Measurements from ENCODE around the gene PRICKLE4. TPM values are rescaled to one million over a fixed set of nuclear protein-coding genes. Genes with fewer than 3 reads are reported as not detected.

The PRICKLE4 gene
- total RNA-seq, 1 donor from 2014 or later: 15.5 TPM

GRCh38 chr6:41733707-41734665 is 46.6 kb upstream of the PRICKLE4 start:
- Histone ChIP-seq H3K9me3 (no peaks in the 10 kb centered on the region), H3K36me3 (no peaks in the 10 kb centered on the region), H3K4me3 (peak overlapping the region; percentile 92 to 93), H3K27ac (peak overlapping the region; percentile 90 to 99), H3K4me1 (peaks cover 0 to 30% of the 10 kb centered on the region in 2 donors), H3K27me3 (no peaks in the 10 kb centered on the region)
- DNase-seq (ENCODE audit: low spot score in 2 of 2): peak; percentile 39 to 83
- intact Hi-C loops (cut with DNase I): loop anchor here (1.0 to 10.0 kb wide), 3 partner anchors 21 to 659 kb away; partner anchors contain the start of genes FRS3, NFYA and OARD1
- no peak for TF ChIP-seq CTCF (IDR thresholded peaks at IDR 0.05)

- H3K4me1 ChIP-seq: peaks cover 0 to 30% of the 10 kb centered on the region in 2 donors
- TF ChIP-seq CTCF (IDR thresholded peaks at IDR 0.05): no peak
- no peaks in the 10 kb centered on the region for H3K36me3 ChIP-seq
- H3K4me3 ChIP-seq: peak overlapping the region; percentile 92 to 93
- intact Hi-C loops (cut with DNase I): loop anchor here (1.0 to 10.0 kb wide), 6 partner anchors 12 to 827 kb away; partner anchors contain the start of genes FRS3, NFYA, OARD1 and TOMM6
- H3K9me3 ChIP-seq: no peaks in the 10 kb centered on the region
- H3K27ac ChIP-seq: peak overlapping the region; percentile 90 to 99
- H3K27me3 ChIP-seq: no peaks in the 10 kb centered on the region
- DNase-seq (ENCODE audit: low spot score in 2 of 2): peak; percentile 35 to 89
Measured at GRCh38 chr6:41734666-41735426, 45.7 kb upstream of the PRICKLE4 start.

- Histone ChIP-seq H3K36me3 (no peaks in the 10 kb centered on the region), H3K27ac (peak within 1 kb of the TSS; percentile 90 to 99), H3K4me3 (peak within 1 kb of the TSS; percentile 92 to 93), H3K9me3 (no peaks in the 10 kb centered on the region), H3K27me3 (no peaks in the 10 kb centered on the region), H3K4me1 (peaks cover 0 to 27% of the 10 kb centered on the region in 2 donors)
- peak; percentile 77 to 97 for DNase-seq (ENCODE audit: low spot score in 2 of 2)
- TF ChIP-seq CTCF (IDR thresholded peaks at IDR 0.05): peak; percentile 86 to 99 (median 86)
- intact Hi-C loops (cut with DNase I): loop anchor here (1.0 to 10.0 kb wide), 6 partner anchors 12 to 827 kb away; partner anchors contain the start of genes FRS3, NFYA, OARD1 and TOMM6
Measured at GRCh38 chr6:41735427-41736185, 45.0 kb upstream of the PRICKLE4 start, which contains the start of gene TFEB. TFEB (minus strand) TSS chr6:41735608; CDS start chr6:41691213, 44,395 bp downstream.

GRCh38 chr6:41736186-41736733 is 44.3 kb upstream of the PRICKLE4 start:
- intact Hi-C loops (cut with DNase I): loop anchor here (5.0 to 10.0 kb wide), 2 partner anchors 661 to 826 kb away; partner anchors contain the start of genes NFYA, OARD1 and UBR2
- no peaks in the 10 kb centered on the region for H3K9me3 ChIP-seq
- no peak for DNase-seq (ENCODE audit: low spot score in 2 of 2)
- no peak overlapping the region for H3K27ac ChIP-seq
- TF ChIP-seq CTCF (IDR thresholded peaks at IDR 0.05): no peak
- no peaks in the 10 kb centered on the region for H3K36me3 ChIP-seq
- H3K4me1 ChIP-seq: peaks cover 0 to 23% of the 10 kb centered on the region in 2 donors
- no peaks in the 10 kb centered on the region for H3K27me3 ChIP-seq
- H3K4me3 ChIP-seq: peak overlapping the region in 1 of 2 donors; percentile 92

Measured in ascending aorta (tissue), 2 donors.